GM19395 (cell line): ENCODE data around the gene STX8.
"Not testable (repeated sequence)": the region's sequence is repeated elsewhere in the genome, so short reads cannot be mapped to it uniquely, and the experiment has no call there.

ENCODE experiments used
- ATAC-seq: cut with Tn5 transposase; IDR thresholded peaks from one replicate; pipeline ENCODE4 v1.9.1; 2021; ENCODE audit warnings: mild to moderate bottlenecking, moderate library complexity; ENCODE audit not compliant: unreplicated experiment

Gene STX8

GRCh38 chr17:9408381-9408780 is 167.2 kb downstream of the STX8 start:
- no peak for ATAC-seq

GRCh38 chr17:9406046-9406606 is 169.5 kb downstream of the STX8 start:
- ATAC-seq, result no peak

GRCh38 chr17:9403257-9403656 is 172.4 kb downstream of the STX8 start:
- no peak for ATAC-seq

GRCh38 chr17:9402590-9403199 is 172.9 kb downstream of the STX8 start:
- ATAC-seq, result no peak

DNA sequence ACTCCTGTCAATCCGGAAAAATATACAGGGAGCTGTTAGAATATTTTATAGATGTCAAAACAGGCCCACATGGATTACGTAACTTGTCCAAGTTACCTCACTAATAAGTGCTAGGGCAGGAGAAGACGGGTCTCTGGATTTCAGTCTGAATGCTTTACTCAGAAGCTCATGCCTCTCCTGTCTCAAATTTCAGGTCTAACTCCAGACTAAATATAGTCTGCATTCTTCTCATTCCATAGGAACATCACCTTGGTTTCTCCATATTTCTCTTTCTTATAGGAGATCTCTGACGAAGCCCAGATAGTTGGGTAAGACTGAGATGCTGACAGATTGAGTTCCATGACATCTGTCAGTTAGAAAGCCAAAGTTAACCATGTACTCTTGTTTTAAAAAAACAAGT is 174.2 kb downstream of the STX8 start:
- no peak for ATAC-seq

DNA sequence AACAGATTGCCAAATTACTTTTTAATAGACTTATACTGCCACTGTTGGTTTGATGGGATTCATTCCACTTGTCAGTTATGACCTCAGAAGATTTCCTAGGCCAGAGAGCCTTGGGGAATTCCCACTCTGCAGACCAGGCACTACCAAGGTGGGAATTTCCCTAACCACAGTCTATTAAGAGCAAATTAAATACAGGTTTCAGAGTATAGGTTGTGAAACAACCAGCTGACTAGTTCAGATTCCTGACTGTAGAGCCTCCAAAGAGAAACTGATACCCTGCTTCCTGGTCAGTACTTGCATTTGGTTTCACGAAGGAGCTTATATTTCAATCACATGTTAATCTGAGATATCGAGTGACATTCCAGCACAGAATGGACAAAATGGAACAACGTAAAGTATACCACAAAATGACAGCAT is 186.5 kb downstream of the STX8 start:
- no peak for ATAC-seq

- ATAC-seq, result no peak
Measured at GRCh38 chr17:9386401-9386800, 189.2 kb downstream of the STX8 start.

DNA sequence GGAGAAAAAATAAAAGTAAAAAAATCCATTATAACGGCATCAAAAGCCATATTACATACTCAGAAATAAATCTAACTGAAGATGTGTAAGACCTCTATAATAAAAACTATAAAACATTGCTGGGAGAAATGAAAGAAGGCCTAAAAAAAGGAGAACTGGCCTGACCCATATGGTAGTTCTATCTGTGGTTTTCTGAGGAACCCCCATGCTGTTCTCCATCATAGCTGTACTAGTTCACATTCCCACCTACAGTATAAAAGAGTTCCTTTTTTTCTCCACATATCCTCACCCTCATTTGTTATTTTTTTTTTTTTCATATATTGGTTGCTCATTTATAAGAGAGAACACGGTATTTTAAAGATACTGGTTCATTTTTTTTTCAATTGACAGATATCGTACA is 191.8 kb downstream of the STX8 start:
- ATAC-seq, result no peak

DNA sequence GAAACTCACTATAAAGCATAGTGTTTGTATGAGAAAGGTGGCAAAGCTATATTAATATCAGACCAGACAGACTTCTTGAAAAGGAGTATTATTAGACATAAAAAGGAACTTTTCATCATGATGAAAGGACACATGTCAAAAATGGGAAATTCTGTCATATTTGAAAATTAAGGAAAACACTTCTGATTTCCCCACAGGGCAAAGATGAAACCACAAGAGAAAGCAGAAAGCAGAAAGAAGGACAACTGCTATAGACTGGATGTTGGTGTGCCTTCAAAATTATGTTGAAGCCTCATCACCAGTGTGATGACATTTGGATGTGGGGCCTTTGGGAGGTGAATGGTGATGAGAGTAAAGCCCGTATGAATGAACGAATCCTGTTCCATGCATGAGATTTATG is 193.0 kb downstream of the STX8 start:
- ATAC-seq, result no peak

- no peak for ATAC-seq
Measured at GRCh38 chr17:9381068-9381467, 194.6 kb downstream of the STX8 start.

GRCh38 chr17:9380361-9380760 is 195.3 kb downstream of the STX8 start:
- ATAC-seq, result no peak

GRCh38 chr17:9376177-9376576 is 199.4 kb downstream of the STX8 start:
- not testable (repeated sequence) for ATAC-seq

DNA sequence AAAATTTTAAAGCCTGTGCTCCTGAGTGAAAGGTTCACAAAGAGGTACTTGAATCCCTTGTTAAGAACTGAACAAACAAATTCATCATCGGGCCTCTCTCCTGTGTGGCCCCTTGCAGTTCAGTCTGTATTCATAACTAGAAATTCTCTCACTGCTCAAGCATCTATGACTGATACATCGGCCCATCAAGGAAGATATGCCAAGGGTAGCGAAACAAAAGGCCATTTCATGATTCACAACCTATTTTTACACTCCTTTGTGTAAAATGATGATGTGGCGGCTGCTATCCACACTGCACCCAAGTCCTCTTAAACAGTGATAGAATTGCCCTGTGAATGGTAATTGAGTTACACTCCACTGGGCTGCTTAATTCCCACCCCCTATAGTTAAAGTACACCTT is 204.6 kb downstream of the STX8 start:
- ATAC-seq, result no peak

DNA sequence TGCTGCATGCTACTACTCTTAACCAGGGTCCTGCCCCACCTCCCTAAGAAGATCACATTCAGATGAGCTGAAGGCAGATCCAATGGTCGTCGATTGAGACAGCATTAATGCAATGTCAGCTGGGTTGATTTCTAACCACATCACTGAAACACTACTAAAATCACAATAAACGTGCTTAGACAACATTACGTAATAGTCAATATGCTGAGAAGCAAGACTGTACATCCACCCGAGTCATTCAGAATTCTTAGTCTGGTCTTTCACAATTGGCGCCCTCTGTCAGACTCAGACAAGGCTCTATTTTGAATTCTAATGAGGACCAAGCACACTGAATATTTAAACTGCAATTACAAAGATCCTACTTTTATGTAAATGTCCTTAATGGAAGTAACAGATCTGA is 205.2 kb downstream of the STX8 start:
- no peak for ATAC-seq

DNA sequence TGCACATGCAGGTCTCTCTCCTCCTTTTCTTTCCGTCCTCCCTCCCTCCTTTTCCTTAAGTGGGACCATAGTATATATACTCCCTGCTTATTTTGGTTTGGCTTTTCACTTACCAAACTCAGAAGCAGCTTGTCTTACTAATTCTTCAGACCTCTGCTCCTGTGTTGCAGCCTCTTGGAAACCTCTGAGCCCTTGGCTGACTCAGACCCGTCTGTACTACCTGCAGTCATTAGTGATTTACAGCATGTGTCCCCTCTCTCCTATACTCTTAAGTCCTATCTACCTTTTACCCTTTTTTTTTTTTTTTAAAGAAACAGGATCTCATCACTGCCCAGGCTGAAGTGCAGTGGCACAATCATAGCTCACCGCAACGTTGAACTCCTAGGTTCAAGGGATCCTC is 207.0 kb downstream of the STX8 start:
- no peak for ATAC-seq

DNA sequence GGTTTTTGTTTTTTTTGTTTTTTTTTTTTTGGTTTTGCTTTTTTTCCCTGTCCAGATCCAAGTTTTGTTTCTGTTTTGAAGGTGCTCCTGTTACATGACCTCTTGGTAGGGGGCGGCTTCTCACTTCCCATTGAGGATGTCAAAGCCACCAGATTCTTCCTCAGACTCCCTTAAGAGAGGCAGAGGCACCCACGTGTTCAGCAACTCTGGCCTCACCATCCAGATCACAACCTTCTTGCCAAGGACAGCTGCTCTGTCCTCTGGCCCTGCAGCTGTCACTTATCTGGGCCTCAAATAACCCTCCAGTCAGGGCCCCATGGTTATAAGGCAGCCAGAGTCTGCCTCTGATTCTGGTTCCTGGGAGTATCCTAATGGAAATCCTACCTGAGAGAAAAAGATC is 208.5 kb downstream of the STX8 start:
- no peak for ATAC-seq

DNA sequence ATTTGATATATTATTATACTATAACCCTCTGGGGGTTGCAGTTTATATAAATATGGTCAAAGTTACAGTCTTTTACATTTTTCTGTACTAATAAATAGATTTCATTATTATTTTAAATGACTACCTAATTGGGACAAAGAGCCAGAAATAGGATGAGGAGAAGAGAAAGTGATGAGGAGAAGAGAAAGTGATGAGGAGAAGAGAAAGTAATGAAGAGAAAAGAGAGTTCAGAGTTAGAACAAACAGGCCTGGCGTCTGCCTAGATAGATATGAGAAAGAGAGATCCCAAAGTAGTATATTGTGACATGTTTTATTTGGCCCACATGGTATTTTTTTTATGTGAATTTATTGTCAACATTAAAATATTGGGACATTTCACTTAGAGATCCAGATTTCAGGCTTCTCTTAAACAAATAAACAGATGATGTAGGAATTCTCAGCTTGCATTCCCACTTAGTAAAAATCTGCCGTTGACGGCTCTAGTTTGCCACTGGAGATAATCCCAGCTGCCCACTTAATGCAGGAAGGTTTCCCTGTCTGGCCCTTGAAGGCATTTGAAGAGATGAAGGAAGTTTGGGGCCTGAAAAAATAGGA is 210.7 kb downstream of the STX8 start:
- ATAC-seq, result no peak

- ATAC-seq, result no peak
Measured at GRCh38 chr17:9363440-9364350, 211.9 kb downstream of the STX8 start.

DNA sequence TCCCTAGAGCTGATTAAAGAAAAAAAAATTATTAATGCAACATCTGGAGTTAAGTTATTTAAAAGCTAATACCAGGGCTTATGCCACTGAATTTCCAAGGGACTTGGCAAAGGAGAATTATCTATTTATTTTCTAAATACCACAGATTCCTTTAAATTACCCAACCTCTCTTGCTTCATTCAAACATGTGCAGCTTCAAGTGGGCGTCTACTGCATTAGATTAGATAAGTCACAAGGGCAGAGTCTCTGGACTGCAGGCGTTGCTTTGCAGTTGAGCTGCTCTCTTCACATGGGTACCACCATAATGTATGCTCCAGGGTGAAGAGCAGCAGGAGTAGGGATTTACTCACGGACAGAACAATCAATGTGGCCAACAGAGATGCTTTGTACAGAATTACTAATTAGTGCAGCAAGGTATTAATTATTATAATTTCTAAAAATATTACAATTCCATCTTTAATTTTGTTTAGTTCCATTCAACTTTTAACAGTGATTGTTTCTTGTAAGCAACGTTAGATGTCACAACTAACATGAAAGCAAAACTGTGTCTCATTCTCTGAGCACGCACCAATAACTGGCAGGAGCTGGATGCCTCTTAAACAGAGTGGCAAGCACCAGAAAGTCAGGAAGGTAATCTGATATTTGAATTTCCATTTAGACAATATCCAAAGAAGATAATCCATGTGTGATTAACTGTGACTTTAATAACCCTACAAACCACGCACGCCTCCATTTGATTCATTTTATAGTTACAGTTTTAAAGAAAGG is 214.2 kb downstream of the STX8 start:
- no peak for ATAC-seq

- ATAC-seq, result no peak
Measured at GRCh38 chr17:9360677-9361081, 214.9 kb downstream of the STX8 start.

- ATAC-seq, result no peak
Measured at GRCh38 chr17:9356488-9356911, 219.1 kb downstream of the STX8 start.
